OCI-LY3 (cell line): Measurements from ENCODE around the gene BBOX1.

ENCODE experiments used
- CTCF ChIP-seq: fragments of 200-600, 300-600 bp; sonication (generic); IDR thresholded peaks from 2 replicates; pipeline ENCODE4 v1.5.1; 2014; ENCODE audit warnings: antibody characterized with exemption, low read length, low read depth
- EZH2phosphoT487 ChIP-seq: fragments of 200-600 bp; shearing (Covaris generic); IDR thresholded peaks from 2 replicates; pipeline ENCODE4 v1.6.1; 2018; ENCODE audit warnings: antibody characterized with exemption, mixed run types, low read depth

- no peak for TF ChIP-seq CTCF
- TF ChIP-seq EZH2phosphoT487 = no peak
These were observed 20.3 kb downstream of the BBOX1 start for GRCh38 chr11:27060816-27061460.
